PC-3 (cell line): ENCODE results near the gene HLA-DQA1. TPM values are rescaled to one million over a fixed set of nuclear protein-coding genes. Genes with fewer than 3 reads are reported as not detected.
"Not testable (repeated sequence)": the region's sequence is repeated elsewhere in the genome, so short reads cannot be mapped to it uniquely, and the experiment has no call there.

Experiments used
- ATAC-seq: fragments of 200-7000 bp; cut with Tn5 transposase; 2 replicates; pipeline ENCODE4 v1.9.1; 2020; ENCODE audit warnings: mild to moderate bottlenecking, moderate library complexity
- BruUV-seq: library from RNA; stranded (reverse); fragments of 400-500 nt; replicated peaks from 2 replicates; lab custom pipeline; 2021; lab: Mats Ljungman, UMichigan
- CTCF ChIA-PET: fragments of 300-600 bp; sonication (Branson Sonifier 250); formaldehyde crosslinking; loops from one replicate; lab custom pipeline; 2022; ENCODE audit warnings: antibody characterized with exemption; lab: Charles Lee
- POLR2A ChIA-PET: fragments of 300-600 bp; sonication (Branson Sonifier 250); formaldehyde crosslinking; loops from one replicate; lab custom pipeline; 2022; ENCODE audit warnings: antibody characterized with exemption; ENCODE audit not compliant: unreplicated experiment; lab: Charles Lee
- DNase-seq: peaks from one replicate; pipeline ENCODE4 v3.0.0-alpha.2; 2015
- H2AFZ ChIP-seq: fragments of 300-600 bp; sonication (generic); 2 replicates; pipeline ENCODE4 v1.6.0; 2016; ENCODE audit warnings: antibody characterized with exemption, low read length
- H3F3A ChIP-seq: fragments of 300-600 bp; sonication (generic); one replicate; pipeline ENCODE4 v1.6.0; 2017; ENCODE audit warnings: antibody characterized with exemption, low read length, control low read depth, mild to moderate bottlenecking; ENCODE audit not compliant: unreplicated experiment
- H3K27ac ChIP-seq: fragments of 300-600 bp; sonication (generic); 2 replicates; pipeline ENCODE4 v1.5.1; 2016; ENCODE audit warnings: mild to moderate bottlenecking, low read length
- H3K27me3 ChIP-seq: fragments of 300-600 bp; sonication (generic); 2 replicates; pipeline ENCODE4 v1.6.1; 2016; ENCODE audit warnings: low read length, mixed read lengths
- H3K36me3 ChIP-seq: fragments of 300-600 bp; sonication (generic); 2 replicates; pipeline ENCODE4 v1.6.1; 2016; ENCODE audit warnings: low read depth, mixed run types, low read length, mixed read lengths
- H3K4me1 ChIP-seq: fragments of 300-600 bp; sonication (generic); 2 replicates; pipeline ENCODE4 v1.5.1; 2016; ENCODE audit warnings: low read length; ENCODE audit not compliant: insufficient read depth
- H3K4me2 ChIP-seq: fragments of 300-600 bp; sonication (generic); 2 replicates; pipeline ENCODE4 v1.6.0; 2016; ENCODE audit warnings: low read length
- H3K4me3 ChIP-seq: fragments of 300-600 bp; sonication (generic); 2 replicates; pipeline ENCODE4 v1.5.1; 2016; ENCODE audit warnings: mild to moderate bottlenecking, low read length, mixed read lengths
- H3K79me2 ChIP-seq: fragments of 300-600 bp; sonication (generic); 2 replicates; pipeline ENCODE4 v1.6.1; 2017; ENCODE audit warnings: low read length, mixed read lengths
- H3K9ac ChIP-seq: fragments of 300-600 bp; sonication (generic); 2 replicates; pipeline ENCODE4 v1.6.0; 2016; ENCODE audit warnings: mild to moderate bottlenecking, low read length
- H3K9me2 ChIP-seq: fragments of 300-600 bp; sonication (generic); replicated peaks from 2 replicates; pipeline ENCODE4 v1.6.1; 2016; ENCODE audit warnings: mixed run types, low read length, mixed read lengths
- H3K9me3 ChIP-seq: fragments of 300-600 bp; sonication (generic); 2 replicates; pipeline ENCODE4 v1.6.1; 2016; ENCODE audit warnings: low read length, mixed read lengths
- H4K20me1 ChIP-seq: fragments of 300-600 bp; sonication (generic); 2 replicates; pipeline ENCODE4 v1.6.1; 2016; ENCODE audit warnings: low read length, mixed read lengths
- CTCF ChIP-seq: fragments of 300-600 bp; sonication (generic); conservative IDR thresholded peaks from 2 replicates; pipeline ENCODE4 v1.5.1; 2017; ENCODE audit warnings: antibody characterized with exemption, low read depth, mild to moderate bottlenecking, low read length
- EZH2 ChIP-seq: fragments of 300-600 bp; sonication (generic); IDR thresholded peaks from one replicate; pipeline ENCODE4 v1.6.1; 2017; ENCODE audit warnings: antibody characterized with exemption, mild to moderate bottlenecking, low read length; ENCODE audit not compliant: unreplicated experiment
- EZH2phosphoT487 ChIP-seq: fragments of 300-600 bp; sonication (generic); IDR thresholded peaks from 2 replicates; pipeline ENCODE4 v1.6.1; 2018; ENCODE audit warnings: mild to moderate bottlenecking, antibody characterized with exemption, low read length, borderline replicate concordance
- intact Hi-C: fragments of 100-400 bp; cut with micrococcal nuclease; formaldehyde crosslinking; loops from 2 replicates; pipeline ENCODE4 v1.9.0; 2023
- total RNA-seq: library from RNA; depleted of rRNA; stranded (reverse); fragments of >200 nt; gene quantifications from 2 replicates; pipeline ENCODE4 v1.2.3, GENCODE V29; 2014

The HLA-DQA1 gene
- total RNA-seq, 1 experiment from 2014 or later, result not detected

GRCh38 chr6:32639440-32640394, 2.5 kb downstream of the HLA-DQA1 start:
- H2AFZ ChIP-seq, result no peak overlapping the region
- H3K4me2 ChIP-seq, result no peak overlapping the region
- no peaks in the 10 kb centered on the region for H3K9me2 ChIP-seq
- no peak overlapping the region for H3K9ac ChIP-seq
- no peaks in the 10 kb centered on the region for H3K9me3 ChIP-seq
- ChIA-PET CTCF (no interaction called here), POLR2A (no interaction called here)
- DNase-seq (no peak), ATAC-seq (no peak)
- no peaks in the 10 kb centered on the region for H4K20me1 ChIP-seq
- H3K27me3 ChIP-seq, result peaks cover 45% of the 10 kb centered on the region
- no peaks in the 10 kb centered on the region for H3F3A ChIP-seq
- BruUV-seq, result no TSS peak
- intact Hi-C loops, result no loop called here
- no peak for TF ChIP-seq CTCF
- H3K27ac ChIP-seq, result no peak overlapping the region
- no peaks in the 10 kb centered on the region for H3K4me1 ChIP-seq
- no peaks in the 10 kb centered on the region for H3K79me2 ChIP-seq
- no peaks in the 10 kb centered on the region for H3K36me3 ChIP-seq
- no peak overlapping the region for H3K4me3 ChIP-seq

GRCh38 chr6:32641122-32641521, 3.9 kb downstream of the HLA-DQA1 start:
- Histone ChIP-seq H3K9me2 (no peaks in the 10 kb centered on the region), H3K36me3 (no peaks in the 10 kb centered on the region), H3K9me3 (no peaks in the 10 kb centered on the region), H3K4me1 (no peaks in the 10 kb centered on the region), H3K27ac (no peak overlapping the region), H3K4me3 (no peak overlapping the region), H2AFZ (no peak overlapping the region), H3K27me3 (peaks cover 33% of the 10 kb centered on the region; the same call in 1 of the 2 replicates), H3K4me2 (no peak overlapping the region), H3K9ac (no peak overlapping the region), H4K20me1 (no peaks in the 10 kb centered on the region), H3K79me2 (no peaks in the 10 kb centered on the region), H3F3A (no peaks in the 10 kb centered on the region)
- intact Hi-C loops, result no loop called here
- ChIA-PET CTCF (no interaction called here), POLR2A (no interaction called here)
- BruUV-seq, result no TSS peak
- DNase-seq, result no peak
- no peak for ATAC-seq
- TF ChIP-seq EZH2phosphoT487 (no peak), CTCF (no peak), EZH2 (no peak)

GRCh38 chr6:32641785-32642719, 4.8 kb downstream of the HLA-DQA1 start:
- DNase-seq, intact Hi-C loops, H4K20me1 ChIP-seq, H3K4me3 ChIP-seq, H3K36me3 ChIP-seq, H3K9ac ChIP-seq, H3K9me3 ChIP-seq, POLR2A ChIA-PET, BruUV-seq, H3K9me2 ChIP-seq, H3K27ac ChIP-seq, ATAC-seq, CTCF ChIA-PET, H2AFZ ChIP-seq, H3F3A ChIP-seq, H3K79me2 ChIP-seq, H3K4me1 ChIP-seq, H3K4me2 ChIP-seq: not testable (repeated sequence)
- peaks cover 32% of the 10 kb centered on the region; the same call in 1 of the 2 replicates for H3K27me3 ChIP-seq
